Body of pancreas (tissue), 4 donors: ENCODE measurements around the gene NRL.

Experiments used
- POLR2A ChIP-seq, 3 donors: fragments of 450-650 bp; IDR thresholded peaks; one replicate each; pipeline ENCODE4 v1.6.1; 2016; ENCODE audit warnings: antibody characterized with exemption in 3 of 3, mild to moderate bottlenecking in 2 of 3
- TF ChIP-seq, protein P1 (sequence below), 7 experiments: fragments of 450-650 bp in 4 of 7; fragments of 200-600 bp in 3 of 7; sonication (generic) in 3 of 7; IDR thresholded peaks; one replicate each; pipeline ENCODE4 v1.5.1; 2016 to 2019; ENCODE audit warnings: antibody characterized with exemption in 7 of 7

DNA sequence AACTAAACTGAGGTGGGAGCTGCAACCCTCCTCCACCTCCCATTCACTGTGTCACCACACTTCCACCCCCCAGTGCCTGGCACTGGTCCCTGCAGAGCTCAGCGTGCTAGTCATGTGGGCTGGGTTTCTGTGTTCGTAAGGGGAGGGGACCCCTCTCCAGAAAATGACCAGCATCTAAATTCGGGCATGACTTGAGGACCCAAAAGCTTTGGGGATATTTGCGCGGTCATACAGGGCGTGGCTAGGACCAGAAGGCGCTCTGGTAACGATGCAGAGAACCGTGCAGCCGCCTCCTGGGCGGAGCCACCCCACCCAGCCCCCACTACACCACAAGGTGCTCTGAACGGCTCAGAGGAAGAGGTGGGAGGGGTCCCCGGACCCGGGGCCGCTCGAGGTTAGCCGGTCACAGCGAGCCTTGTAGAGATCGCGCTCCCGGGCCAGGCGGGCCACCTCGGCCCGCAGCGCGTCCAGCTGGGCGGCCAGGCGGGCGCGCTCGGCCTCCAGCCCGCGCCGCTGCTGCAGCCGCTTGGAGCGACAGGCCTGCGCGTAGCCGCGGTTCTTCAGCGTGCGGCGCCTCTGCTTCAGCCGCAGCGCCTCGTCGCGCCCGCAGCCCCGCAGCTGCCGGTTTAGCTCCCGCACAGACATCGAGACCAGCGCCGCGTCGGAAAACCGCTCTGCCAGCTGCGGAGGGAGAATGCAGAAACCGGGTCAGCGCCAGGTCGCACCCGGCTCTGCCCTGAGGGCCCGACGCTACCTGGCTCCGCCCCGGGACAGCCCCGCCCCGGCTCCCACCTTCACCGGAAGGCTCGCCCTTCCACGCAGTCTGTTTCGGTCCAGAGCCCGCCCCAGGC is 33.6 kb downstream of the NRL start:
- TF ChIP-seq, protein P1, sequence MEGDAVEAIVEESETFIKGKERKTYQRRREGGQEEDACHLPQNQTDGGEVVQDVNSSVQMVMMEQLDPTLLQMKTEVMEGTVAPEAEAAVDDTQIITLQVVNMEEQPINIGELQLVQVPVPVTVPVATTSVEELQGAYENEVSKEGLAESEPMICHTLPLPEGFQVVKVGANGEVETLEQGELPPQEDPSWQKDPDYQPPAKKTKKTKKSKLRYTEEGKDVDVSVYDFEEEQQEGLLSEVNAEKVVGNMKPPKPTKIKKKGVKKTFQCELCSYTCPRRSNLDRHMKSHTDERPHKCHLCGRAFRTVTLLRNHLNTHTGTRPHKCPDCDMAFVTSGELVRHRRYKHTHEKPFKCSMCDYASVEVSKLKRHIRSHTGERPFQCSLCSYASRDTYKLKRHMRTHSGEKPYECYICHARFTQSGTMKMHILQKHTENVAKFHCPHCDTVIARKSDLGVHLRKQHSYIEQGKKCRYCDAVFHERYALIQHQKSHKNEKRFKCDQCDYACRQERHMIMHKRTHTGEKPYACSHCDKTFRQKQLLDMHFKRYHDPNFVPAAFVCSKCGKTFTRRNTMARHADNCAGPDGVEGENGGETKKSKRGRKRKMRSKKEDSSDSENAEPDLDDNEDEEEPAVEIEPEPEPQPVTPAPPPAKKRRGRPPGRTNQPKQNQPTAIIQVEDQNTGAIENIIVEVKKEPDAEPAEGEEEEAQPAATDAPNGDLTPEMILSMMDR (IDR thresholded peaks at IDR 0.05) = peak in 1 of 7 experiments; percentile 7
- peak; percentile 73 to 89 (median 85) for TF ChIP-seq POLR2A (IDR thresholded peaks at IDR 0.05)
